SKM-1 (cell line): Measurements from ENCODE around the gene HMGCS2.

ENCODE experiments used
- DNase-seq: peaks from one replicate; lab custom pipeline; 2025; ENCODE audit not compliant: unreplicated experiment; lab: John Stamatoyannopoulos, UW

The HMGCS2 gene

GRCh38 chr1:119702384-119702783 is 66.3 kb downstream of the HMGCS2 start:
- no peak for DNase-seq

GRCh38 chr1:119701659-119702058 is 67.0 kb downstream of the HMGCS2 start:
- DNase-seq, result no peak

- DNase-seq, result no peak
These were observed 68.4 kb downstream of the HMGCS2 start for GRCh38 chr1:119700326-119700725.
